Panc1 (cell line): ENCODE data around the gene PRTN3. TPM values are rescaled to one million over a fixed set of nuclear protein-coding genes. Genes with fewer than 3 reads are reported as not detected.

Experiments
- ATAC-seq: fragments of 200-7000 bp; cut with Tn5 transposase; 2 replicates; pipeline ENCODE4 v1.9.1; 2020; ENCODE audit warnings: mild to moderate bottlenecking, moderate library complexity
- BruUV-seq: library from RNA; stranded (reverse); fragments of 400-500 nt; replicated peaks from 2 replicates; lab custom pipeline; 2021; lab: Mats Ljungman, UMichigan
- CTCF ChIA-PET: fragments of 300-600 bp; sonication (Branson Sonifier 250); formaldehyde crosslinking; loops from one replicate; lab custom pipeline; 2022; ENCODE audit warnings: antibody characterized with exemption; lab: Charles Lee
- POLR2A ChIA-PET: fragments of 300-600 bp; sonication (Branson Sonifier 250); formaldehyde crosslinking; loops from one replicate; lab custom pipeline; 2022; ENCODE audit warnings: antibody characterized with exemption; lab: Charles Lee
- DNase-seq: peaks from one replicate; pipeline ENCODE4 v3.0.0-alpha.2; 2010; ENCODE audit warnings: low read depth, low spot score
- H3K27ac ChIP-seq: 2 replicates; pipeline ENCODE4 v1.5.1; 2011; ENCODE audit warnings: mild to moderate bottlenecking, low read length, inconsistent platforms
- H3K27me3 ChIP-seq: fragments of 200-500 bp; sonication (Bioruptor generic); 2 replicates; pipeline ENCODE4 v1.6.0; 2014; ENCODE audit warnings: low read length, inconsistent platforms; ENCODE audit not compliant: control insufficient read depth, insufficient read depth
- H3K36me3 ChIP-seq: fragments of 200-500 bp; sonication (Bioruptor generic); 2 replicates; pipeline ENCODE4 v1.5.1; 2014; ENCODE audit warnings: inconsistent platforms, mild to moderate bottlenecking, low read length, moderate library complexity; ENCODE audit not compliant: control insufficient read depth, insufficient read depth
- H3K4me1 ChIP-seq: 2 replicates; pipeline ENCODE4 v1.5.1; 2011; ENCODE audit warnings: inconsistent platforms, mild to moderate bottlenecking, low read length, moderate library complexity; ENCODE audit not compliant: control insufficient read depth, insufficient read depth
- H3K4me3 ChIP-seq, 2 experiments: 2 replicates each; pipeline ENCODE4 v1.5.1; 2011 to 2012; ENCODE audit warnings: low read depth in 2 of 2, low read length in 2 of 2, mild to moderate bottlenecking in 2 of 2, inconsistent platforms in 1 of 2, moderate library complexity in 1 of 2
- H3K9me3 ChIP-seq: fragments of 200-500 bp; sonication (Bioruptor generic); 2 replicates; pipeline ENCODE4 v1.5.1; 2014; ENCODE audit warnings: low read depth, mild to moderate bottlenecking, inconsistent platforms, low read length, moderate library complexity; ENCODE audit not compliant: control insufficient read depth, insufficient read depth
- POLR2AphosphoS5 ChIP-seq: IDR thresholded peaks from 2 replicates; pipeline ENCODE4 v1.6.1; 2012; ENCODE audit warnings: mild to moderate bottlenecking, low read depth, low read length, moderate library complexity
- SIN3A ChIP-seq: IDR thresholded peaks from 2 replicates; pipeline ENCODE4 v1.6.1; 2012; ENCODE audit warnings: low read depth, mild to moderate bottlenecking, low read length, moderate library complexity, borderline replicate concordance; ENCODE audit not compliant: insufficient read depth
- TCF7L2 ChIP-seq: IDR thresholded peaks from 2 replicates; pipeline ENCODE4 v1.6.1; 2011; ENCODE audit warnings: mild to moderate bottlenecking, low read depth, low read length, inconsistent platforms
- in situ Hi-C: cut with HindIII; loops from 2 replicates; pipeline ENCODE4 v1.10.0; 2016; ENCODE audit warnings: low sequenced_read_pairs, low pct_unique_long_range_greater_than_20kb
- intact Hi-C: fragments of 100-400 bp; cut with micrococcal nuclease; formaldehyde crosslinking; loops from one replicate; pipeline ENCODE4 v1.10.0; 2022; ENCODE audit not compliant: unreplicated experiment
- total RNA-seq: library from RNA; stranded (reverse); gene quantifications from one replicate; pipeline ENCODE4 v1.2.1, GENCODE V29; 2021; ENCODE audit not compliant: unreplicated experiment
- TF ChIP-seq, protein P1 (sequence below): fragments of 450-650 bp; IDR thresholded peaks from 2 replicates; pipeline ENCODE4 v1.5.1; 2017; ENCODE audit warnings: mild to moderate bottlenecking
- TF ChIP-seq, protein P2 (sequence below), 2 experiments: IDR thresholded peaks; 2 replicates each; pipeline ENCODE4 v1.6.1; 2011 to 2012; ENCODE audit warnings: low read depth in 2 of 2, control low read depth in 1 of 2, low read length in 1 of 2, mild to moderate bottlenecking in 1 of 2, moderate library complexity in 1 of 2; ENCODE audit not compliant: insufficient read depth in 1 of 2

PRTN3 gene
- total RNA-seq, 1 experiment from 2014 or later, result 1.5 TPM

DNA sequence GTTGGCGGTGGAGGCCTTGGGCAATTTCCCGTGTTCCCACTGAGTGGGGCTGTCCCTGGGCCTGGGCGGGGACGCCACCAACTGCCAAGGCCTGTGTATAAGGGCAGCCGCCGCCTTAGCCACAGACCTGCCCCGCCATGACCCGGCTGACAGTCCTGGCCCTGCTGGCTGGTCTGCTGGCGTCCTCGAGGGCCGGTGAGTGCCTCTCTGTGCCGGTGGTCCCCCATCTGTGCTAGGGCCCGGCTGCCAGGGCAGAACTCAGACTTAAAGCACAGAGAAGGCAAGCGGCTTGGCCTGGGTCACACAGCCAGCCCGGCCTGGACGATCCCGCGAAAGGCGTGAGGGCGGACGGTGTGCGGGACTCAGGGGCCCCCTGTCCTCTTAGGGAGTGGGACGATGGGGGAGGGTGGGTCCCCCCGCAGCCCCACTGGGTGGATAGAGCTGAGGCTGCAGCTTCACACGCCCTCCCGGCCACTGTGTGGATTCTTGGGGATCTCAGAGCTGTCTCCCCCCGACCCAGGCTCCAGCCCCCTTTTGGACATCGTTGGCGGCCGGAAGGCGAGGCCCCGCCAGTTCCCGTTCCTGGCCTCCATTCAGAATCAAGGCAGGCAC, 13.0 kb upstream of the PRTN3 start, which contains the start of gene AZU1:
Gene AZU1 (plus strand): TSS at position 128 of the 612 bp plus-strand sequence. CDS start 10 bp downstream, at position 138.
- POLR2A ChIA-PET, result no interaction called here
- Histone ChIP-seq H3K4me3 (no peak within 1 kb of the TSS), H3K27me3 (no peaks in the 10 kb centered on the region), H3K4me1 (peaks cover 10% of the 10 kb centered on the region), H3K9me3 (no peaks in the 10 kb centered on the region), H3K27ac (no peak within 1 kb of the TSS), H3K36me3 (no peaks in the 10 kb centered on the region)
- ATAC-seq, result peak; percentile 50
- intact Hi-C loops, result no loop called here
- BruUV-seq, result no TSS peak
- in situ Hi-C loops, result no loop called here
- CTCF ChIA-PET, result no interaction called here
- no peak for DNase-seq
- no peak for TF ChIP-seq POLR2AphosphoS5
- TF ChIP-seq, protein P1, sequence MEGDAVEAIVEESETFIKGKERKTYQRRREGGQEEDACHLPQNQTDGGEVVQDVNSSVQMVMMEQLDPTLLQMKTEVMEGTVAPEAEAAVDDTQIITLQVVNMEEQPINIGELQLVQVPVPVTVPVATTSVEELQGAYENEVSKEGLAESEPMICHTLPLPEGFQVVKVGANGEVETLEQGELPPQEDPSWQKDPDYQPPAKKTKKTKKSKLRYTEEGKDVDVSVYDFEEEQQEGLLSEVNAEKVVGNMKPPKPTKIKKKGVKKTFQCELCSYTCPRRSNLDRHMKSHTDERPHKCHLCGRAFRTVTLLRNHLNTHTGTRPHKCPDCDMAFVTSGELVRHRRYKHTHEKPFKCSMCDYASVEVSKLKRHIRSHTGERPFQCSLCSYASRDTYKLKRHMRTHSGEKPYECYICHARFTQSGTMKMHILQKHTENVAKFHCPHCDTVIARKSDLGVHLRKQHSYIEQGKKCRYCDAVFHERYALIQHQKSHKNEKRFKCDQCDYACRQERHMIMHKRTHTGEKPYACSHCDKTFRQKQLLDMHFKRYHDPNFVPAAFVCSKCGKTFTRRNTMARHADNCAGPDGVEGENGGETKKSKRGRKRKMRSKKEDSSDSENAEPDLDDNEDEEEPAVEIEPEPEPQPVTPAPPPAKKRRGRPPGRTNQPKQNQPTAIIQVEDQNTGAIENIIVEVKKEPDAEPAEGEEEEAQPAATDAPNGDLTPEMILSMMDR, result no peak
- TF ChIP-seq SIN3A, result no peak
- no peak for TF ChIP-seq TCF7L2
- TF ChIP-seq, protein P2, sequence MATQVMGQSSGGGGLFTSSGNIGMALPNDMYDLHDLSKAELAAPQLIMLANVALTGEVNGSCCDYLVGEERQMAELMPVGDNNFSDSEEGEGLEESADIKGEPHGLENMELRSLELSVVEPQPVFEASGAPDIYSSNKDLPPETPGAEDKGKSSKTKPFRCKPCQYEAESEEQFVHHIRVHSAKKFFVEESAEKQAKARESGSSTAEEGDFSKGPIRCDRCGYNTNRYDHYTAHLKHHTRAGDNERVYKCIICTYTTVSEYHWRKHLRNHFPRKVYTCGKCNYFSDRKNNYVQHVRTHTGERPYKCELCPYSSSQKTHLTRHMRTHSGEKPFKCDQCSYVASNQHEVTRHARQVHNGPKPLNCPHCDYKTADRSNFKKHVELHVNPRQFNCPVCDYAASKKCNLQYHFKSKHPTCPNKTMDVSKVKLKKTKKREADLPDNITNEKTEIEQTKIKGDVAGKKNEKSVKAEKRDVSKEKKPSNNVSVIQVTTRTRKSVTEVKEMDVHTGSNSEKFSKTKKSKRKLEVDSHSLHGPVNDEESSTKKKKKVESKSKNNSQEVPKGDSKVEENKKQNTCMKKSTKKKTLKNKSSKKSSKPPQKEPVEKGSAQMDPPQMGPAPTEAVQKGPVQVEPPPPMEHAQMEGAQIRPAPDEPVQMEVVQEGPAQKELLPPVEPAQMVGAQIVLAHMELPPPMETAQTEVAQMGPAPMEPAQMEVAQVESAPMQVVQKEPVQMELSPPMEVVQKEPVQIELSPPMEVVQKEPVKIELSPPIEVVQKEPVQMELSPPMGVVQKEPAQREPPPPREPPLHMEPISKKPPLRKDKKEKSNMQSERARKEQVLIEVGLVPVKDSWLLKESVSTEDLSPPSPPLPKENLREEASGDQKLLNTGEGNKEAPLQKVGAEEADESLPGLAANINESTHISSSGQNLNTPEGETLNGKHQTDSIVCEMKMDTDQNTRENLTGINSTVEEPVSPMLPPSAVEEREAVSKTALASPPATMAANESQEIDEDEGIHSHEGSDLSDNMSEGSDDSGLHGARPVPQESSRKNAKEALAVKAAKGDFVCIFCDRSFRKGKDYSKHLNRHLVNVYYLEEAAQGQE (IDR thresholded peaks at IDR 0.05; ENCODE audit: insufficient read depth in 1 of 2, low read depth in 2 of 2, low read length in 1 of 2), result no peak

DNA sequence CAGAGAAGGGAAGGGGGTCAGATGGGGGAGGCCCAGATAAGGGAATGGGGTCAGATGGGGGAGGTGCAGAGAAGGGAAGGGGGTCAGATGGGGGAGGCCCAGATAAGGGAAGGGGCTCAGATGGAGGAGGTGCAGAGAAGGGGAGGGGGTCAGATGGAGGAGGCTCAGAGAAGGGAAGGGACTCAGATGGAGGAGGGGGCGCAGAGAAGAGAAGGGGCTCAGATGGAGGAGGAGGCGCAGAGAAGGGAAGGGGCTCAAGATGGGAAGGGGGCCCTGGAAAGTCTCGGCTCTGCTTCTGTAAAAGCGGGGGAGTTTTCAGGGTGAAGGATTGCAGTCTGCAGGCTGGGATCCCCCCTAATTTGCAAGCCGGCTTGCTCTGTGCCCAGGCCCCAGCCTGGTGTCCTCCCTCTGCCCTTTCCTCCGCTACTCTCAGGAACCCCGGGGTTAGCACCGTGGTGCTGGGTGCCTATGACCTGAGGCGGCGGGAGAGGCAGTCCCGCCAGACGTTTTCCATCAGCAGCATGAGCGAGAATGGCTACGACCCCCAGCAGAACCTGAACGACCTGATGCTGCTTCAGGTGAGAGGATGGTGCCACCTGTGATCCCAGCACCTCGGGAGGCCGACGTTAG, 11.6 kb upstream of the PRTN3 start:
- ChIA-PET POLR2A (no interaction called here), CTCF (no interaction called here)
- intact Hi-C loops, result no loop called here
- DNase-seq, result no peak
- Histone ChIP-seq H3K27ac (no peak overlapping the region), H3K9me3 (no peaks in the 10 kb centered on the region), H3K27me3 (no peaks in the 10 kb centered on the region), H3K36me3 (no peaks in the 10 kb centered on the region), H3K4me1 (peaks cover 2% of the 10 kb centered on the region; the same call in 1 of the 2 replicates), H3K4me3 (no peak overlapping the region)
- TF ChIP-seq SIN3A (no peak), TCF7L2 (no peak), POLR2AphosphoS5 (no peak)
- TF ChIP-seq, protein P1, result no peak
- TF ChIP-seq, protein P2 (IDR thresholded peaks at IDR 0.05; ENCODE audit: insufficient read depth in 1 of 2, low read depth in 2 of 2, low read length in 1 of 2), result no peak
- BruUV-seq, result no TSS peak
- ATAC-seq, result 0 out of 2 replicates have a peak, but pooled peaks have one; percentile 11
- in situ Hi-C loops, result no loop called here
